Measurements from ENCODE around the gene NDUFS7.

The NDUFS7 gene

DNA sequence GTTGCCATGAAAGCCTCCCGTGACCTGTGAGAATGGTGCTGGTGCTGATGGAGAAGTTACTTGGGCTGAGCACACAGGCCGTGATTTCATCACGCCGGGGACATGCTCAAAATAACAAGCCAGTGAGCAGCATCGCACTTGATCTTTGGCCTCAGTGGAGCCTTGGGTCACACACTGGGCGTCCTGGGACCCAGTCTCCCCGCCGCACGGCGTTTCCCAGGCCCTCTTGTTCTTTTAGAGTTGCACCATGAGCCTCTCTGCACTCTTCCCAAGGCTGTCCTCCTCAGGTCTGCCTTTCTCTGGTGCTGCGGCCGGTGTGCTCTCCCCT is 9.5 kb upstream of the NDUFS7 start:
- DNase-seq (ENCODE audit: extremely low read depth, insufficient read length) = no peak

DNA sequence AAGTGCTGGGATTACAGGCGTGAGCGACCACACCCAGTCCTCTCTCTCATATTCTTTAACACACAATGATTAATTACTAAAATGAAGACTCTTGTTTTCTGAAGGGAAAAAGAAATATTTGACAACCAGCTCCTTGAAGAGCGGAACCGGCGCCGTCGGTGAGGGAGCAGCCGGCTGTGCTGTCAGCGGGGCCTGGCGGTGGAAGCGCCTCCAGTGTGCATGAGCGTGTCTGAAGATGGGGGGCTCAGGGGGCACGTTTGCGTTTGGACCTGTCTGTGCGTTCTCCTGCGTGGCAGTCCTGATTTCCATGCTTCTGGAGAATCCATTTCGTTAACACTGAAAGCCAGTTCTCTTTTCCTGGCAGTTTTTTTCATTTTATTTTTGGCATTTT is 7.3 kb upstream of the NDUFS7 start:
- TF ChIP-seq, protein P1, sequence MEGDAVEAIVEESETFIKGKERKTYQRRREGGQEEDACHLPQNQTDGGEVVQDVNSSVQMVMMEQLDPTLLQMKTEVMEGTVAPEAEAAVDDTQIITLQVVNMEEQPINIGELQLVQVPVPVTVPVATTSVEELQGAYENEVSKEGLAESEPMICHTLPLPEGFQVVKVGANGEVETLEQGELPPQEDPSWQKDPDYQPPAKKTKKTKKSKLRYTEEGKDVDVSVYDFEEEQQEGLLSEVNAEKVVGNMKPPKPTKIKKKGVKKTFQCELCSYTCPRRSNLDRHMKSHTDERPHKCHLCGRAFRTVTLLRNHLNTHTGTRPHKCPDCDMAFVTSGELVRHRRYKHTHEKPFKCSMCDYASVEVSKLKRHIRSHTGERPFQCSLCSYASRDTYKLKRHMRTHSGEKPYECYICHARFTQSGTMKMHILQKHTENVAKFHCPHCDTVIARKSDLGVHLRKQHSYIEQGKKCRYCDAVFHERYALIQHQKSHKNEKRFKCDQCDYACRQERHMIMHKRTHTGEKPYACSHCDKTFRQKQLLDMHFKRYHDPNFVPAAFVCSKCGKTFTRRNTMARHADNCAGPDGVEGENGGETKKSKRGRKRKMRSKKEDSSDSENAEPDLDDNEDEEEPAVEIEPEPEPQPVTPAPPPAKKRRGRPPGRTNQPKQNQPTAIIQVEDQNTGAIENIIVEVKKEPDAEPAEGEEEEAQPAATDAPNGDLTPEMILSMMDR (IDR thresholded peaks at IDR 0.05; ENCODE audit: insufficient read depth, low read length, poor library complexity, severe bottlenecking) = no peak
- no peak for DNase-seq (ENCODE audit: extremely low read depth, insufficient read length)
- peaks cover 12% of the 10 kb centered on the region for H3K36me3 ChIP-seq (ENCODE audit: control insufficient read depth, insufficient read depth, low read length)
- no peak overlapping the region for H3K4me3 ChIP-seq (replicated peaks; ENCODE audit: low read depth, low read length)
- H3K27me3 ChIP-seq (replicated peaks; ENCODE audit: control insufficient read depth, insufficient read depth, low read length) = no peaks in the 10 kb centered on the region

More for the DNA sequence above, 9.5 kb upstream of the NDUFS7 start:
- no peak overlapping the region for H3K4me3 ChIP-seq (replicated peaks; ENCODE audit: low read depth, low read length)
- peaks cover 21% of the 10 kb centered on the region for H3K36me3 ChIP-seq (ENCODE audit: control insufficient read depth, insufficient read depth, low read length)
- TF ChIP-seq, protein P1 (IDR thresholded peaks at IDR 0.05; ENCODE audit: insufficient read depth, low read length, poor library complexity, severe bottlenecking) = no peak
- no peaks in the 10 kb centered on the region for H3K27me3 ChIP-seq (replicated peaks; ENCODE audit: control insufficient read depth, insufficient read depth, low read length)

DNA sequence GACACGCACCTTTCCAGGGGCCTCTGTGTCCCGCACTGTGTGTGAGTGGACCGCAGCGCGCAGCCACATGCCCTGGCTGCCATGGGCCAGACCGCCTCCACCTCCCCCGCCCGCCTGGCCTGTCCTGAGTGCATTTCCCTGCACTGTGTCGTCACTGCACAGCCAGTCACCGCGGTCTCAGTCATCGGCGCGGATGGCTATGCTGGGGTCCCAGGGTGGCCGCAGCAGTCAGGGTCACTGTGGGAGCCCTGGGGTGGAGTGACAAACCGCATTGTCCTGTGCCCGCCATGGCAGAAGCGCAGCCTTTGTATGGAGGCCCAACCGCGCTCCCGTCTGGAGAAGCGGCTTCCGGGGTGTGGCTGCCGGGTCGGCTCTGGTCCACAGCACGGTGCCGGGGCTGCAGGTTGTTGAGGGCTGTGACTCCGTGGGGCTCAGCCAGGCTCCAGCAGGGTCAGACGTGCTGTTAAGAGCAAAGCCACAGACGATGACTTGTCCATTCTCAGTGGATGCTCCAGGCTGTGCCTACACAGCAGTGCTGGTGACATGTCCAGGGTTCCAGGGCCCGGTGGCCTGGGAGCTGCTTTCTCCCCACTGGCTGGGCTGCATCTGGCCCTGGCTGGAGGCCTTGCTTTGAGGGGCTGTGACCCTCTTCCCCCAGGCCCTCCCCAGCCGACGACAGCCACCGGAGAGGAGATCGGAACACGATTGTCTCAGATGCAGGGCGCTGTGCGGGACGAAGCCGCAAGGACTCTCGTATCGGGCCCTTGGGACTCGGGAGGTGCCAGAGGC is 6.3 kb upstream of the NDUFS7 start:
- Histone ChIP-seq H3K27me3 (replicated peaks; ENCODE audit: control insufficient read depth, insufficient read depth, low read length) (no peaks in the 10 kb centered on the region), H3K36me3 (ENCODE audit: control insufficient read depth, insufficient read depth, low read length) (peaks cover 12% of the 10 kb centered on the region), H3K4me3 (replicated peaks; ENCODE audit: low read depth, low read length) (no peak overlapping the region)
- TF ChIP-seq, protein P1 (IDR thresholded peaks at IDR 0.05; ENCODE audit: insufficient read depth, low read length, poor library complexity, severe bottlenecking) = no peak
- no peak for DNase-seq (ENCODE audit: extremely low read depth, insufficient read length)

DNA sequence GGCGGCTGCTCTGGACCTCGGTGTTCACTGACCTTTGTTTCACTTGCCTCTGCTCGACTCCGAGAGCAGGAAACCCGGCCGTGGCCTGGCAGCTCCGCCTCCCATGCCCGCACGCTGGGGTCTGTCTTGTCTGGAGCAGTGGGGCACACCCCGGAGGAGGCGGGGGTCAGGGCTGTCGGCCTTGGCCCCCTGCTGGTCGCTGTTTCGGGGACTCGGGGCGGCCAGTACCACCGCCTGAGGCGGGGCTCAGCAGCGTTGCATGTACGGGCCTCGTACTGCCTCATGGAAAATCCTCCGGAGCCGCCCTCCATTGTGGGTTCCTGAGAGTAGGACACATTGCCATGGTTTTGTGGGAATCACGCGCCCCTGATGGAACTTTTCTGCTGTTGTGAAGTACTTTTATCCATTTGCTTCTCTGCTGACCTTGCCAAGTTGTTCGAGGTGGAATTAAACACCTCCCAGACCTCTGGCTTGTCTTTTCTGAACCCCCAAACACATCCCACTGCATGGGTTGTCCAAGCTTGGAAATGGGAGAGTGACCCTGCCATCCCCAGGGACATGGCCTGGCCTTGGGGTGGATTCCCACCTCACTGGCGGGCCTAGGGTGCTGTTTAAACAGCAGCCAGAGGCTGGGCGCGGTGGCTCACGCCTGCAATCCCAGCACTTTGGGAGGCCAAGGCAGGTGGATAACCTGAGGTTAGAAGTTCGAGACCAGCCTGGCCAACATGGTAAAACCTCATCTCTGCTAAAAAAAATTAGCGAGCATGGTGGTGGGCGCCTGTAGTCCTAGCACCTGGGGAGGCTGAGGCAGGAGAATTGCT is 5.5 kb upstream of the NDUFS7 start:
- Histone ChIP-seq H3K4me3 (replicated peaks; ENCODE audit: low read depth, low read length) (no peak overlapping the region), H3K27me3 (replicated peaks; ENCODE audit: control insufficient read depth, insufficient read depth, low read length) (no peaks in the 10 kb centered on the region), H3K36me3 (ENCODE audit: control insufficient read depth, insufficient read depth, low read length) (peaks cover 7% of the 10 kb centered on the region)
- TF ChIP-seq, protein P1 (IDR thresholded peaks at IDR 0.05; ENCODE audit: insufficient read depth, low read length, poor library complexity, severe bottlenecking) = no peak
- no peak for DNase-seq (ENCODE audit: extremely low read depth, insufficient read length)

DNA sequence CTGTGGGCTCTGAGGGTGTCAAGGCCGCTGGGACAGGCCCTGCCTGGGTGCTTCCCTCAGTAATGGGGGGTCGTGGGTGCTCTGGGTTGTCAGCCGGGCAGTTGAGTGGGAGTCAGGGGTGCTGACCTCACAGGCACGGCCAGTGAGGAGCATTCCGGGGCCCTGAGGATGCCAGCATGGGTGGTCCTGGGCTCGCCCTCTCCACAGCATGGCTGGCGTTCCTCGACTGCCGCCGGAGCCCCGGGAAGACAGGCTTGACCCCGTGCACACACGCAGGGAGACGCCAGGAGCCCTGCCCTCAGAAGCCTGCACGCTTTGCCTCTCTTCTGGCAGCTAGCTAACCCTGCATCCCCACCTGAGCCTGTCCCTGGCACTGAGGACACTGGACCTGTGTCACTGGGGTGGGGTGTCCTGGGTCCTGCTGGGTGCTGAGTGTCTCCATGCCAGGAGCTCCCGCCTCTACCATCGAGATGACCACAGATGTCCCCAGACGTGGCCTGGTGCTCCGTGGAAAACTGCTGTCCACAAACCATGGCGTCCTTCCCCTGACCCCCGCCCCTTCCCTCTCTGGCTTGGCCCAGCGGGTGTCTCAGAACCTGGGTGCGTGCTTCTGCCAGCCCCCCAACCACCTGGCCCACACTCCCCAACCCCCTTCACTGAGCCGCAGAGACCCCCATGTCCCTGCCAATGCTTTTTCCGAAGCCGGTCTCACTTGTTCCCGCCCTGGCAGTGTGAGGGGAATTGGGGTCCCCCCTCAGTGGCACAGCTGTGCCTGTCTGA is 4.4 kb upstream of the NDUFS7 start:
- DNase-seq (ENCODE audit: extremely low read depth, insufficient read length) = no peak
- no peak overlapping the region for H3K4me3 ChIP-seq (replicated peaks; ENCODE audit: low read depth, low read length)
- H3K27me3 ChIP-seq (replicated peaks; ENCODE audit: control insufficient read depth, insufficient read depth, low read length) = no peaks in the 10 kb centered on the region
- peaks cover 3% of the 10 kb centered on the region; the same call in 1 of the 2 replicates for H3K36me3 ChIP-seq (ENCODE audit: control insufficient read depth, insufficient read depth, low read length)
- TF ChIP-seq, protein P1 (IDR thresholded peaks at IDR 0.05; ENCODE audit: insufficient read depth, low read length, poor library complexity, severe bottlenecking) = no peak

Data from GM06990 (cell line).